ENCODE results near the gene C1orf216. TPM values are rescaled to one million over a fixed set of nuclear protein-coding genes. Genes with fewer than 3 reads are reported as not detected.
"Not testable (repeated sequence)": the region's sequence is repeated elsewhere in the genome, so short reads cannot be mapped to it uniquely, and the experiment has no call there.

The C1orf216 gene
- total and polyA plus RNA-seq, 2 donors (not counting 1 experiment from before 2014, with no cell fraction given): 19.8 to 24.9 TPM

DNA sequence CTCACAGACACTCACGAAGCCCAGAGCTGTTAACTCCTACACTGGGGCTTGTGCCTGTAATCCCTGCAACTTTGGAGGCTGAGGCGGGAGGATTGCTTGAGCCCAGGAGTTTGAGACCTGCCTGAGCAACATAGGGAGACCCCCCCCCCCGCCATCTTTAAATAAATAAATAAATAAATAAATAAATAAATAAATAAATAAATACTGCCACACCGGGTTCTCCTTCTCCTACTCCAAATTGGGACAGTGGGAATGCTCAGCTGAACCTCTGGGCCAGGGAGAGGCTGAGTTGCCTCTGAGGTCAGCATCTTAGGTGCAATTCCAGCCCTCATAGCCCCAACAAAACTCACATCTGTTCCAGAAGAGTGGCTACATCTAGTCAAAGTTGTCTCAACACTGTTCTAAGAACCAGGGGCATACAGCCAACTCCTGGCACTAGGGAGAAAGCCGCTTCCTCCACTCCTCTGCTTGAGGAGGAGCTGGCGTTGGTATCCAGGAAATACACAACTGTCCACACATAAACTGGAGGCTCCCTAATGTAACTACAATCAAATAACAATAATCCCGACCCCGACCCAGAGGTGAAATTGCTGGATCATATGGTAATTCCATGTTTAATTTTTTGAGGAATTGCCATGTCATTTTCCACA lies 27.0 kb downstream of the C1orf216 start:
- Histone ChIP-seq H3K27me3 (ENCODE audit: control insufficient read depth, insufficient read depth, low read length) (peaks cover 12% of the 10 kb centered on the region), H3K36me3 (ENCODE audit: control insufficient read depth, insufficient read depth, low read length) (no peaks in the 10 kb centered on the region), H3K9ac (ENCODE audit: insufficient read depth, low read length) (no peak overlapping the region), H4K20me1 (ENCODE audit: control insufficient read depth, extremely low read depth, insufficient read depth, low read length) (no peaks in the 10 kb centered on the region), H3K4me1 (ENCODE audit: control insufficient read depth, extremely low read depth, insufficient read depth, low read length) (no peaks in the 10 kb centered on the region), H3K4me3 (replicated peaks in 1 of 4; ENCODE audit: control extremely low read depth in 1 of 4, insufficient read depth in 1 of 4, low read depth in 3 of 4, low read length in 4 of 4) (no peak overlapping the region), H3K79me2 (ENCODE audit: control insufficient read depth, insufficient read depth, low read length) (no peaks in the 10 kb centered on the region), H3K27ac (ENCODE audit: insufficient read depth, low read length) (no peak overlapping the region), H3K9me3 (ENCODE audit: control insufficient read depth, insufficient read depth, low read depth, low read length) (no peaks in the 10 kb centered on the region), H3K4me2 (ENCODE audit: extremely low read depth, insufficient read depth, low read length) (no peak overlapping the region), H2AFZ (ENCODE audit: low read length) (no peak overlapping the region)
- no peak for TF ChIP-seq EZH2 (IDR thresholded peaks at IDR 0.05; ENCODE audit: low read length, missing control alignments)
- TF ChIP-seq, protein P1, sequence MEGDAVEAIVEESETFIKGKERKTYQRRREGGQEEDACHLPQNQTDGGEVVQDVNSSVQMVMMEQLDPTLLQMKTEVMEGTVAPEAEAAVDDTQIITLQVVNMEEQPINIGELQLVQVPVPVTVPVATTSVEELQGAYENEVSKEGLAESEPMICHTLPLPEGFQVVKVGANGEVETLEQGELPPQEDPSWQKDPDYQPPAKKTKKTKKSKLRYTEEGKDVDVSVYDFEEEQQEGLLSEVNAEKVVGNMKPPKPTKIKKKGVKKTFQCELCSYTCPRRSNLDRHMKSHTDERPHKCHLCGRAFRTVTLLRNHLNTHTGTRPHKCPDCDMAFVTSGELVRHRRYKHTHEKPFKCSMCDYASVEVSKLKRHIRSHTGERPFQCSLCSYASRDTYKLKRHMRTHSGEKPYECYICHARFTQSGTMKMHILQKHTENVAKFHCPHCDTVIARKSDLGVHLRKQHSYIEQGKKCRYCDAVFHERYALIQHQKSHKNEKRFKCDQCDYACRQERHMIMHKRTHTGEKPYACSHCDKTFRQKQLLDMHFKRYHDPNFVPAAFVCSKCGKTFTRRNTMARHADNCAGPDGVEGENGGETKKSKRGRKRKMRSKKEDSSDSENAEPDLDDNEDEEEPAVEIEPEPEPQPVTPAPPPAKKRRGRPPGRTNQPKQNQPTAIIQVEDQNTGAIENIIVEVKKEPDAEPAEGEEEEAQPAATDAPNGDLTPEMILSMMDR (conservative IDR thresholded peaks at IDR 0.05 in 1 of 2, IDR thresholded peaks at IDR 0.05 in 1 of 2; ENCODE audit: low read depth in 1 of 2, low read length in 2 of 2): no peak
- DNase-seq (ENCODE audit: low read depth in 2 of 2): no peak

GRCh38 chr1:35691080-35691479 lies 27.6 kb downstream of the C1orf216 start:
- Histone ChIP-seq H3K9me3 (ENCODE audit: control insufficient read depth, insufficient read depth, low read depth, low read length) (no peaks in the 10 kb centered on the region), H3K4me2 (ENCODE audit: extremely low read depth, insufficient read depth, low read length) (no peak overlapping the region), H3K27ac (ENCODE audit: insufficient read depth, low read length) (no peak overlapping the region), H3K36me3 (ENCODE audit: control insufficient read depth, insufficient read depth, low read length) (no peaks in the 10 kb centered on the region), H3K27me3 (ENCODE audit: control insufficient read depth, insufficient read depth, low read length) (peaks cover 12% of the 10 kb centered on the region), H3K9ac (ENCODE audit: insufficient read depth, low read length) (no peak overlapping the region), H4K20me1 (ENCODE audit: control insufficient read depth, extremely low read depth, insufficient read depth, low read length) (no peaks in the 10 kb centered on the region), H3K79me2 (ENCODE audit: control insufficient read depth, insufficient read depth, low read length) (no peaks in the 10 kb centered on the region), H2AFZ (ENCODE audit: low read length) (no peak overlapping the region), H3K4me1 (ENCODE audit: control insufficient read depth, extremely low read depth, insufficient read depth, low read length) (no peaks in the 10 kb centered on the region), H3K4me3 (replicated peaks in 1 of 4; ENCODE audit: control extremely low read depth in 1 of 4, insufficient read depth in 1 of 4, low read depth in 3 of 4, low read length in 4 of 4) (no peak overlapping the region)
- TF ChIP-seq, protein P1 (conservative IDR thresholded peaks at IDR 0.05 in 1 of 2, IDR thresholded peaks at IDR 0.05 in 1 of 2; ENCODE audit: low read depth in 1 of 2, low read length in 2 of 2): no peak
- no peak for TF ChIP-seq EZH2 (IDR thresholded peaks at IDR 0.05; ENCODE audit: low read length, missing control alignments)
- no peak for DNase-seq (ENCODE audit: low read depth in 2 of 2)

GRCh38 chr1:35690103-35690502 lies 28.6 kb downstream of the C1orf216 start:
- not testable (repeated sequence) for H4K20me1 ChIP-seq (ENCODE audit: control insufficient read depth, extremely low read depth, insufficient read depth, low read length); H3K79me2 ChIP-seq (ENCODE audit: control insufficient read depth, insufficient read depth, low read length); H3K9ac ChIP-seq (ENCODE audit: insufficient read depth, low read length); H3K4me2 ChIP-seq (ENCODE audit: extremely low read depth, insufficient read depth, low read length); H3K36me3 ChIP-seq (ENCODE audit: control insufficient read depth, insufficient read depth, low read length); H3K9me3 ChIP-seq (ENCODE audit: control insufficient read depth, insufficient read depth, low read depth, low read length); H3K27ac ChIP-seq (ENCODE audit: insufficient read depth, low read length); H3K27me3 ChIP-seq (ENCODE audit: control insufficient read depth, insufficient read depth, low read length); H2AFZ ChIP-seq (ENCODE audit: low read length); H3K4me3 ChIP-seq (replicated peaks in 1 of 4; ENCODE audit: control extremely low read depth in 1 of 4, insufficient read depth in 1 of 4, low read depth in 3 of 4, low read length in 4 of 4); DNase-seq (ENCODE audit: low read depth in 2 of 2); H3K4me1 ChIP-seq (ENCODE audit: control insufficient read depth, extremely low read depth, insufficient read depth, low read length)
